Activated naive CD4-positive, alpha-beta T cell treated with anti-CD3 and anti-CD28 coated beads, Interleukin-2, amount 10 ng/mL, durations not matched to agents 7 days and 5 days (primary cell): ENCODE measurements around the gene ING1.
"Not testable (repeated sequence)": the region's sequence is repeated elsewhere in the genome, so short reads cannot be mapped to it uniquely, and the experiment has no call there.

ENCODE experiments used
- CTCF ChIA-PET: fragments of 350-600 bp; sonication (Branson Sonifier 250); formaldehyde crosslinking; loops from one replicate; lab custom pipeline; 2021; ENCODE audit warnings: antibody characterized with exemption; lab: Charles Lee
- DNase-seq: peaks from one replicate; pipeline ENCODE4 v3.0.0-alpha.2; 2020
- H3K27ac Mint-ChIP-seq: one replicate; pipeline ENCODE4 v1.8.0; 2021; ENCODE audit warnings: mild to moderate bottlenecking, moderate library complexity, mixed read lengths
- H3K27me3 Mint-ChIP-seq: one replicate; pipeline ENCODE4 v1.8.0; 2021; ENCODE audit warnings: mild to moderate bottlenecking, mixed read lengths
- H3K36me3 Mint-ChIP-seq: one replicate; pipeline ENCODE4 v1.8.0; 2021; ENCODE audit warnings: mixed read lengths
- H3K4me1 Mint-ChIP-seq: one replicate; pipeline ENCODE4 v1.8.0; 2021; ENCODE audit warnings: mixed read lengths
- H3K4me3 Mint-ChIP-seq: one replicate; pipeline ENCODE4 v1.8.0; 2021; ENCODE audit warnings: mild to moderate bottlenecking, moderate library complexity, mixed read lengths
- H3K9me3 Mint-ChIP-seq: one replicate; pipeline ENCODE4 v1.8.0; 2021; ENCODE audit warnings: mixed read lengths

The ING1 gene

DNA sequence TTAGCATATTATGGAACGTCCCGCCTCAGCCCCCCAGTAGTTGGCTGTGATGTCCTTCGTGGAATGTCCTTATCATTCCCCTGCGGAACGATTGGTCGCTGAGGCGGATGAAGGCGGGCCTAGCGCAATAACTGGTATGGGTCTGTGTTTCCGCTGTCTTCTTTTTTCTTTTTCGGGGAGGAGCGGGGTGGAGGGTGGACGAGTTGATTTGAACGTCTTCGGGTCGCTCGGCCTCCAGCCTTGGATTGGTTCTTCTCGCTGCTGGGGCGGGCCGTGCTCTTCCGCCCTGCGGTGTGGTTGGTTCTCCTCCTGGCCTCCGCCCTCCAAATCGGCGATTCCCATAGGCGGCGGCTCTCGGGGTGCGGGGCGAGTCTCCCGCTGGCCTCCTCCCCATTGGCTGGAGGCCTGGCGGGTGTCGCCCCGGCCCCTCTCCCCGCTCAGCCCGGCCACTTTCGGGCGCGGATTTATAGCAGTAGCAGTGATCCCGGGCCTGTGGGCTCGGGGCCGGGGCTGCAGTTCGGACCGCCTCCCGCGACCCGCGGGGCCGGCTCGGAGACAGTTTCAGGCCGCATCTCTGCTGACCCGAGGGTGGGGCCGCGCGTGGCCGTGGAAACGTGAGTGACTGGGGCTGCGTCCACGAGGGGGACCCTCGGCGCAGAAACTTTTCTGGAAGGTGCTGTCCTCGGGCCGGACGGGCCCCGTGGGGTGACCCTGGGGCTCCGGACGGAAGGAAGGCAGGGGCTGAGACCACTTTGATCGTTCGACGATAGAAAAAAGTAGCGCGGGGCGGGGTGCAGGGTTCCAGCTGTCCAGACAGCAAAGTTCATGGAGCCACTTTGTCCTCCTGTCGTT is 2.1 kb downstream of the ING1 start:
- CTCF ChIA-PET: interaction anchor here (0.6 to 1.4 kb wide), 4 partner anchors 14 to 492 kb away, joined by 3 to 4 read pairs (median 3); no protein-coding TSS in a partner anchor
- peaks cover 6% of the 10 kb centered on the region for H3K27me3 Mint-ChIP-seq
- H3K27ac Mint-ChIP-seq: peak overlapping the region; percentile 99
- H3K9me3 Mint-ChIP-seq: no peaks in the 10 kb centered on the region
- H3K36me3 Mint-ChIP-seq: peaks cover 16% of the 10 kb centered on the region
- peak overlapping the region; percentile 99 for H3K4me3 Mint-ChIP-seq
- peaks cover 33% of the 10 kb centered on the region for H3K4me1 Mint-ChIP-seq
- peak; percentile 98 for DNase-seq

DNA sequence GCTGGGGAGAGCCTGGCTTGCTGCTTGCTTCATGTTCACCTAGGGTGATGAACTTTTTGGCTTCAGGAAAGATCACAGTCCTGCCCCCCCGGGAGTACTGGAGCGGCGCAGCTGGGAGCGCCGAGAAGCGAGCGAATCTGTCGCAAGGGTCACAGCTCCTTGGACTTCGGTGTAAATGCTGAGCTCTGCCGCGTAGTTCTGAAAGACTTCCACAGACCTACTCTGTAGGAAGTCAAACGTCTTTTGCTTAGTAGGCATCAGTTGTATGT is 2.7 kb downstream of the ING1 start:
- peaks cover 16% of the 10 kb centered on the region for H3K36me3 Mint-ChIP-seq
- H3K4me3 Mint-ChIP-seq: peak overlapping the region; percentile 99
- no peak for DNase-seq
- H3K9me3 Mint-ChIP-seq: no peaks in the 10 kb centered on the region
- H3K4me1 Mint-ChIP-seq: peaks cover 31% of the 10 kb centered on the region
- CTCF ChIA-PET: interaction anchor here (1.2 kb wide), 1 partner anchor 33 kb away, joined by 4 read pairs; no protein-coding TSS in a partner anchor
- H3K27me3 Mint-ChIP-seq: peaks cover 6% of the 10 kb centered on the region
- peak overlapping the region; percentile 99 for H3K27ac Mint-ChIP-seq

DNA sequence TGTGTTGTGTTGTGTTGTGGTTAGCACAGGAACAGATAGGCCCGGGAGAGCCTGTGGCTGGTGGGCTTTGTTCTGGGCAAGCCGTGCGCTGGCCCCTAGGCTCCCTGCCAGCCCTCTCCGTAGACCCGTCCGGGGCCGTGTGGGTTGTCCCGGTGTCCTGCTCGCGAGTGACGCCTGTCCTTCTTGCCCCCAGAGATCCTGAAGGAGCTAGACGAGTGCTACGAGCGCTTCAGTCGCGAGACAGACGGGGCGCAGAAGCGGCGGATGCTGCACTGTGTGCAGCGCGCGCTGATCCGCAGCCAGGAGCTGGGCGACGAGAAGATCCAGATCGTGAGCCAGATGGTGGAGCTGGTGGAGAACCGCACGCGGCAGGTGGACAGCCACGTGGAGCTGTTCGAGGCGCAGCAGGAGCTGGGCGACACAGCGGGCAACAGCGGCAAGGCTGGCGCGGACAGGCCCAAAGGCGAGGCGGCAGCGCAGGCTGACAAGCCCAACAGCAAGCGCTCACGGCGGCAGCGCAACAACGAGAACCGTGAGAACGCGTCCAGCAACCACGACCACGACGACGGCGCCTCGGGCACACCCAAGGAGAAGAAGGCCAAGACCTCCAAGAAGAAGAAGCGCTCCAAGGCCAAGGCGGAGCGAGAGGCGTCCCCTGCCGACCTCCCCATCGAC is 5.7 kb downstream of the ING1 start:
- DNase-seq: no peak
- H3K27me3 Mint-ChIP-seq: no peaks in the 10 kb centered on the region
- CTCF ChIA-PET: no interaction called here
- H3K4me1 Mint-ChIP-seq: peaks cover 24% of the 10 kb centered on the region
- H3K9me3 Mint-ChIP-seq: no peaks in the 10 kb centered on the region
- no peak overlapping the region for H3K27ac Mint-ChIP-seq
- peaks cover 21% of the 10 kb centered on the region for H3K36me3 Mint-ChIP-seq
- H3K4me3 Mint-ChIP-seq: no peak overlapping the region

DNA sequence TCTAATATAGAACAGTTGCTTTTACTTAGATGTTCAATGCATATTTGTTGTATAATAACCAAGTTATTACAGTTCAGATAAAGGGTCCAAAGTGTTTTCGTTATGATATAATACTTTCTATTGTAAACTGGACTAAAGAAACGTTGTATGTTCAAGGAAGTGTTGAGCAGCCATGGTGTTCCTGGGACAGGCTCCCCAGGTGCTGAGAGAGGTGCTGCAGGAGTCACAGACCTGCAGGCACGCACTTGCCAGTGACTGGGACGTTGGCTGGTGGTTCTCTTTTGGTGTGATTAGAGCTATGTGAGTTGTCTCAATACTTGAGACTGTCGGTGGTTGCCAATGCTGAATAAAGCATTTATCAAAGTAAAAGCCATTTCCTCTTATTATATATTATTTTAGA is 9.5 kb downstream of the ING1 start:
- CTCF ChIA-PET: no interaction called here
- Mint-ChIP-seq H3K4me1 (peaks cover 27% of the 10 kb centered on the region), H3K27me3 (no peaks in the 10 kb centered on the region), H3K36me3 (peaks cover 17% of the 10 kb centered on the region), H3K4me3 (no peak overlapping the region), H3K9me3 (no peaks in the 10 kb centered on the region), H3K27ac (no peak overlapping the region)
- no peak for DNase-seq

DNA sequence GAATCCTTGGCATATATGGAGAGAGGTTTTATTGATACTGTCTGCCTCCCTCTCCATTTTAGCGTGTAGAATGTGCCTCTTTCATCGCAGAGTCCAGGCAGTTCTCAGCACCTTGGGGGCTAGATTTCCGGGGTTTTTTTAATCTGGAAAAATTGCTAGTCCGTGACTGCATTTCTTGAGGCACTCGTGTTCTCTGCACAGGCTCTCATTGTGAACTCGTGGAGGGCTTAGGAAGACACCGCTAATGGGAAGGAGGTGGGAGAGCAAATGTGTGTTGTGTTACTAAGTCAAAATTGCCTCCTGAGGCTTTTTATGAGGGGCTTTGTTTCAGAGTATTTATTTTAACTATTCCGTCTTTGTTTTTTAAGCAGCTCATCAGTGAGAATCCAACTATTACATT is 10.1 kb downstream of the ING1 start:
- Mint-ChIP-seq H3K27me3 (no peaks in the 10 kb centered on the region), H3K4me3 (no peak overlapping the region), H3K36me3 (peaks cover 17% of the 10 kb centered on the region), H3K4me1 (peaks cover 27% of the 10 kb centered on the region), H3K9me3 (no peaks in the 10 kb centered on the region), H3K27ac (no peak overlapping the region)
- no peak for DNase-seq
- CTCF ChIA-PET: no interaction called here

DNA sequence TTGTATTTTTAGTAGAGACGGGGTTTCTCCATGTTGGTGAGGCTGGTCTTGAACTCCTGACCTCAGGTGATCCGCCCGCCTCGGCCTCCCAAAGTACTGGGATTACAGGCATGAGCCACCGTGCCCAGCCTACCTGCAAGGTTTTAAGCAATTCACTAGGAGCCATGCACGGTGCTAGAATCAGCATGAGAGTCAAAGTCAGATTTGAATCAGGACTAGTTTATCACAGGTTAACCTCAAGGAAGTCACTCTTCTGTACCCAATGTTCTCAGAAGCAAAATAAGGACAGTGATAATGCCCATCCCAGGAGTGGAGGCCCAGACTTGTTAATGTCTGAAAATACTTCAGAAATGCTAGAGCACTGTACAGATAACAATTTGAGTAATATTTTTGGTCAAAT is 12.7 kb downstream of the ING1 start:
- CTCF ChIA-PET, H3K9me3 Mint-ChIP-seq, H3K36me3 Mint-ChIP-seq, H3K27me3 Mint-ChIP-seq, H3K4me3 Mint-ChIP-seq, DNase-seq: not testable (repeated sequence)
- Mint-ChIP-seq H3K27ac (peak overlapping the region; percentile 83), H3K4me1 (peaks cover 23% of the 10 kb centered on the region)

DNA sequence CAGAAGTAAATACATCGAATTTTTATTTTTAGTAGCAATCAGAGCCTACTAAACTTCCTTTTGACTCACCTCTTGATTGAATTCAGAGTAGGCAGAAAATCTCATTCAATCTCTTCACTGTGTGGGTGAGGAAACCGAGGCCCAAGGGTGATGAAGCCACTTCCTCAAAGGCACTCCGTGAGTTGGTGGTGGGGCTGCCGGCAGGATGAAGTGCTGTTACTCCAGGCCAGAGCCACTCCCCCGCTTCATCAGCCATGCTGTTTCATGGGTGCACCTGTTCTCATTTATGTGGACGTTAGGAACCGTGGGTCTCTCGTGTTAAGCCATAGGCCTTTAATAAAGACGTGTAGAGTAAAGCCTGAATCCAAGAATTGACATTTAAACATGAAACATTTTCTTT is 13.2 kb downstream of the ING1 start:
- DNase-seq: peak; percentile 65
- CTCF ChIA-PET: no interaction called here
- Mint-ChIP-seq H3K27me3 (no peaks in the 10 kb centered on the region), H3K4me3 (no peak overlapping the region), H3K9me3 (no peaks in the 10 kb centered on the region), H3K36me3 (peaks cover 5% of the 10 kb centered on the region), H3K4me1 (peaks cover 23% of the 10 kb centered on the region), H3K27ac (peak overlapping the region; percentile 83)

DNA sequence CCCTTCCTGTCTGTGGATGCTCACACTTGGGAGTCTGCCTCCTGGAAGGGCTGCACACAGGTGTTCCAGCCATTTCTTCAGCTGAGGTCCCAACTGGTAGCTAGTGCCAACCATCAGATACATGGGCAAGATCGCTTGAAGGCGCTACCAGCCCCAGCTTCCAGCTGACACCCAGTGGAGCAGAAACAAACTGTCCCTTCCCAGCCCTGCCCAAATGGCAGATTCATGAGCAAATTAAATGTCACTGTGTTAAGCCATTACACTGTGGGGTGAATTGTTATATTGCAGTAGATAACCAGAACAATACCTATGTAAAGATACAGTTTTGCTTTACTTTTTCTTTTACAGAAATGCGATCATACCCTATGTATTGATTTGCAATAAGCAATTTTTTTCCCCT is 17.6 kb downstream of the ING1 start:
- Mint-ChIP-seq H3K27ac (no peak overlapping the region), H3K36me3 (no peaks in the 10 kb centered on the region), H3K27me3 (no peaks in the 10 kb centered on the region), H3K4me3 (no peak overlapping the region), H3K4me1 (peaks cover 17% of the 10 kb centered on the region), H3K9me3 (no peaks in the 10 kb centered on the region)
- CTCF ChIA-PET: no interaction called here
- DNase-seq: no peak

DNA sequence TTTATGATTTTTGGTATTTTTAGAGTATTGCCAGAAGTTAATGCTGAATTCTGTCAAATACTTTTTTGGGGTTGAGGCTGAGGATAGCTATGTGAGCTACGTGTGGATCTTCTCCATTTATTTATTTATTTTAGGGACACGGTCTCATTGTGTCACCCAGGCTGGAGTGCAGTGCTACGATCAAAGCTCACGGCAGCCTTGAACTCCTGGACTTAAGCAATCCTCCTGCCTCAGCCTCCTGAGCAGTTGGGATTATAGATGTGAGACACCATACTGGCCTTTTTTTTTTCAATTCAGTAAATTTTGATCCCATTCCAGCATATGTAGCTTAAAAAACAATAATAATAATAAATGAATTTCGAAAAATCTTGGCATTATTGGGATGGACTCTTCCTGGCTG is 21.1 kb downstream of the ING1 start:
- no peaks in the 10 kb centered on the region for H3K9me3 Mint-ChIP-seq
- no peaks in the 10 kb centered on the region for H3K4me1 Mint-ChIP-seq
- CTCF ChIA-PET: interaction anchor here (1.0 kb wide), 1 partner anchor 87 kb away, joined by 3 read pairs; no protein-coding TSS in a partner anchor
- no peak overlapping the region for H3K27ac Mint-ChIP-seq
- no peaks in the 10 kb centered on the region for H3K36me3 Mint-ChIP-seq
- H3K4me3 Mint-ChIP-seq: no peak overlapping the region
- peaks cover 5% of the 10 kb centered on the region for H3K27me3 Mint-ChIP-seq
- no peak for DNase-seq

DNA sequence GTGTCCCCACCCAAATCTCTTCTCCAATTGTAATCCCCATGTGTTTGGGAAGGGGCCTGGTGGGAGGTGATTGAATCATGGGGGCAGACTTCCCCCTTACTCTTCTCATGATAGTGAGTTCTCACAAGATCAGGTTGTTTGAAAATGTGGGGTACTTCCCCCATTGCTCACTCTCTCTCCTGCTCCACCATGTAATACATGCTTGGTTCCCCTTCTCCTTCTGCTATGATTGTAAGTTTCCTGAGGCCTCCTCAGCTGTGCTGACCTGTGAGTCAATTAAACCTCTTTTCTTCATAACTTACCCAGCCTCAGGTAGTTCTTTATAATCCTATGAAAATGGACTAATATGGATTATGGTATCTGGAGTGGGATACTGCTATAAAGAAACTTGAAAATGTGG is 24.1 kb downstream of the ING1 start:
- Mint-ChIP-seq H3K27ac (no peak overlapping the region), H3K27me3 (peaks cover 5% of the 10 kb centered on the region), H3K9me3 (no peaks in the 10 kb centered on the region), H3K4me1 (no peaks in the 10 kb centered on the region), H3K36me3 (no peaks in the 10 kb centered on the region), H3K4me3 (no peak overlapping the region)
- CTCF ChIA-PET: no interaction called here
- DNase-seq: no peak

DNA sequence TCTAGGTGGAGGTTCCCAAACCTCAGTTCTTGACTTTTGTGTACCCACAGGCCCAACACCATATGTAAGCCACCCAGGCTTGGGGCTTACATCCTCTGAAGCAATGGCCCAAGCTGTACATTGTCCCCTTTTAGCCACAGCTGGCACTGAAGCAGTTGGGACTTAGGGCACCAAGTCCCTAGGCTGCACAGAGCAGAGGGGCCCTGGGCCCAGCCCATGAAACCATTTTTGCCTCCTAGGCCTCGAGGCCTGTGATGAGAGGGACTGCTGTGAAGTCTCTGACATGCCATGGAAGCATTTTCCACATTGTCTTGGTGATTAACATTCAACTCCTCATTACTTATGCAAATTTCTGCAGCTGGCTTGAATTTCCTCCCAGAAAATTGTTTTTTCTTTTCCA is 30.2 kb downstream of the ING1 start:
- no peak overlapping the region for H3K4me3 Mint-ChIP-seq
- peaks cover 12% of the 10 kb centered on the region for H3K27me3 Mint-ChIP-seq
- CTCF ChIA-PET: no interaction called here
- H3K36me3 Mint-ChIP-seq: no peaks in the 10 kb centered on the region
- H3K9me3 Mint-ChIP-seq: peaks cover 17% of the 10 kb centered on the region
- no peaks in the 10 kb centered on the region for H3K4me1 Mint-ChIP-seq
- no peak overlapping the region for H3K27ac Mint-ChIP-seq
- no peak for DNase-seq

DNA sequence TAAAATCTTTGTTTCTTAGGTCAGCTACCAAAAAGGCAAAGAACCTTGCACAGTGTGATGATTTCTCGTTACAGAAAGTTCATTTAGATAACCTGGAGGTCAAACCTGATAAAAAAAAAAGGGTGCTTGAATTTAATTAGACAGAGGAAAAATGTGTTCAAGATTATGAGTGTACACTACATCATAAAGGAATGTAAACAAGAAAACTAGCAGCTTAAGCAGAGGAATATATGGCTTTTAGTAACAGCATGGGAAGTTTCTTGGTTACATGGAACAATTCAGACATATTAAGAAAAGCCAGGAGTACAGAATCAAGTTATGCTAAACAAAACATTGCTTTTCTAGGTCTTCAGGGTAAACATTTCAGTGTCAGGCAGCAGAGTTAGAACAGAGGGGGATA is 32.9 kb downstream of the ING1 start:
- CTCF ChIA-PET: no interaction called here
- no peaks in the 10 kb centered on the region for H3K4me1 Mint-ChIP-seq
- no peak for DNase-seq
- H3K4me3 Mint-ChIP-seq: no peak overlapping the region
- H3K27me3 Mint-ChIP-seq: peaks cover 10% of the 10 kb centered on the region
- H3K9me3 Mint-ChIP-seq: peaks cover 18% of the 10 kb centered on the region
- H3K27ac Mint-ChIP-seq: no peak overlapping the region
- no peaks in the 10 kb centered on the region for H3K36me3 Mint-ChIP-seq

DNA sequence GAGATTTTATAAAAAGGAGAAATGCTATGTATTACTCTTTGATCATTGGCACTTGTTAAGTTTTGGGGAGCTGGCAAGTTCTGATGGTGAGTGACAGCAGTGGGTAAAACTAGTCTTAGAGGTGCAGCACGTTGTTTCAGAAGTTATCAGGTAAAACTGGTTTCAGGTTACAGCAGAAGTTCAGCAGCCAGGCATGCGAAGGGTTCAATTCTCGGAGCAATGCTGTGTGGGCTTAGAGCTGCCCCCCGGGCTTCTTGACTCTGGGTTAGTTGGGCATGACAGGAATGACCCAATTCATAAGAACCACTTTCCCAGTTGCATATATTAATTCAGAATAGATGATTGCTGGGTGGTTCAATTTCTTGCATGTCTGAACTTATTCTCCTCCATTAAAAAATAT is 34.8 kb downstream of the ING1 start:
- H3K27me3 Mint-ChIP-seq: peaks cover 9% of the 10 kb centered on the region
- H3K9me3 Mint-ChIP-seq: peaks cover 12% of the 10 kb centered on the region
- CTCF ChIA-PET: no interaction called here
- no peaks in the 10 kb centered on the region for H3K4me1 Mint-ChIP-seq
- no peak for DNase-seq
- peaks cover 1% of the 10 kb centered on the region for H3K36me3 Mint-ChIP-seq
- no peak overlapping the region for H3K27ac Mint-ChIP-seq
- no peak overlapping the region for H3K4me3 Mint-ChIP-seq

DNA sequence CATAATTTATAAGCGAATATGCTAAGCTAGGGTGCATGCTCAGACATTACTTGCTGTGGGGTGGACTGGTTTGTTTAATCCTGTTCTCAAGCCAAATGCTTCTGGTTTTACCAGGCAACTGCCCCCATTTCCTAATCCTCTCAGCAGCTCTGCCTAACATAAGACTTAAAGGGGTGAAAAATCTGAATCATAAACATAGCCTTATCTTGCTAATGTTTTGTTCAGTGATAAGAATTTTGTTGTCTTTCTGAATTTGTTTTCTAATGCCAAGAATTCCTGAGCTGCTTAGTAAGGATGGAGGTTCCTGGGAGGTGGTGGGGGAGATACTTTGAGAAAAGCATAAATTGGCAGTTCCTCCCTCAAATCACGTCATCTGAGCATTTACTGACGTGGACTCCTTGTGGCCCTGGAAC is 42.7 kb downstream of the ING1 start:
- Mint-ChIP-seq H3K36me3 (peaks cover 1% of the 10 kb centered on the region), H3K27ac (no peak overlapping the region), H3K4me3 (no peak overlapping the region), H3K27me3 (peaks cover 15% of the 10 kb centered on the region), H3K4me1 (no peaks in the 10 kb centered on the region), H3K9me3 (no peaks in the 10 kb centered on the region)
- DNase-seq: no peak
- CTCF ChIA-PET: no interaction called here

DNA sequence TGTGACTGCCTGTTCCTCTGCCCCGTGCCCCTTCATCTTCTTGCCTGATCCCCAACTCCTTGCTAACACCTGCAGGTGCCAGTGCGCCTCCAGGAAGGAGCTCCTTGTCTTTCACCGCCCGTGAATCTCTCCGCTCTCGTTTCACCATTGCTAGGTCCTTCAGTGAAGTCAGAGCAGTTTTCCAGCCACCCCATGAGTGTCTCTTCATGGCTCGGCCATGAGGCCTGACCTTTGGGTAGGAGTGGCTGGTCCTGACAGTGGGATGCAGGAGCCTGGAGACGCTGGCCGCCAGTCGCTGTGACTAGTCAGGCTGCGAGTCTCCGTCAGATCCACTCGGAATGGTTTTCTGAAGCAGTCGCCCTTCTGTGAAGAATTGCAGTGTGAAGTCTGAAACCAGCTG is 43.8 kb downstream of the ING1 start:
- Mint-ChIP-seq H3K9me3 (no peaks in the 10 kb centered on the region), H3K27me3 (peaks cover 15% of the 10 kb centered on the region), H3K27ac (no peak overlapping the region), H3K4me1 (no peaks in the 10 kb centered on the region), H3K4me3 (no peak overlapping the region), H3K36me3 (no peaks in the 10 kb centered on the region)
- CTCF ChIA-PET: interaction anchor here (0.6 kb wide), 1 partner anchor 13 kb away, joined by 3 read pairs; no protein-coding TSS in a partner anchor
- no peak for DNase-seq
